ENCODE measurements around the gene MED23.

DNA sequence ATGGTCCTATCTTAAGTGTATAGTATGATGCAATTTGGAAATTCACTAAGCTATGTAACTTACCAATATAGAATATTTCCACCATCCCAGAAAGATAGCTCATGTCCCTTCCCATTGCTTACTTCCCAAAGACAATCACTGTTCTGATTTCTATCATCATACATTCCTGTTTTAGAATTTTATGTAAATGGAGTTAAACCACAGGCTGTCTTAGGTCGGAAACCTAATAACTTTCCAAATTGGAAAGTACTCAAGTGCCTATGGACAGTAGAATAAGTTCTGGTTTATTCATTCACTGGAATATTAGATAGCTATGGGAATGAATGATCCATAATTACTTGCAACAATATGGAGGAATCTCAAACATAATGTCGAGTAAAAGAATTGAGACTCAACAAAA, 29.2 kb upstream of the MED23 start:
- TF ChIP-seq, protein P1, sequence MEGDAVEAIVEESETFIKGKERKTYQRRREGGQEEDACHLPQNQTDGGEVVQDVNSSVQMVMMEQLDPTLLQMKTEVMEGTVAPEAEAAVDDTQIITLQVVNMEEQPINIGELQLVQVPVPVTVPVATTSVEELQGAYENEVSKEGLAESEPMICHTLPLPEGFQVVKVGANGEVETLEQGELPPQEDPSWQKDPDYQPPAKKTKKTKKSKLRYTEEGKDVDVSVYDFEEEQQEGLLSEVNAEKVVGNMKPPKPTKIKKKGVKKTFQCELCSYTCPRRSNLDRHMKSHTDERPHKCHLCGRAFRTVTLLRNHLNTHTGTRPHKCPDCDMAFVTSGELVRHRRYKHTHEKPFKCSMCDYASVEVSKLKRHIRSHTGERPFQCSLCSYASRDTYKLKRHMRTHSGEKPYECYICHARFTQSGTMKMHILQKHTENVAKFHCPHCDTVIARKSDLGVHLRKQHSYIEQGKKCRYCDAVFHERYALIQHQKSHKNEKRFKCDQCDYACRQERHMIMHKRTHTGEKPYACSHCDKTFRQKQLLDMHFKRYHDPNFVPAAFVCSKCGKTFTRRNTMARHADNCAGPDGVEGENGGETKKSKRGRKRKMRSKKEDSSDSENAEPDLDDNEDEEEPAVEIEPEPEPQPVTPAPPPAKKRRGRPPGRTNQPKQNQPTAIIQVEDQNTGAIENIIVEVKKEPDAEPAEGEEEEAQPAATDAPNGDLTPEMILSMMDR (IDR thresholded peaks at IDR 0.05; ENCODE audit: insufficient read depth, low read depth, low read length) = no peak
- no peak for TF ChIP-seq EZH2 (IDR thresholded peaks at IDR 0.05; ENCODE audit: insufficient read depth, low read length)

All from astrocyte (in vitro differentiated cells and primary cell).